HG03097 (cell line): ENCODE results near the gene EDEM2.
"Not testable (repeated sequence)": the region's sequence is repeated elsewhere in the genome, so short reads cannot be mapped to it uniquely, and the experiment has no call there.

Experiments used
- ATAC-seq: cut with Tn5 transposase; IDR thresholded peaks from one replicate; pipeline ENCODE4 v1.9.1; 2021; ENCODE audit not compliant: unreplicated experiment, low FRiP score

EDEM2 gene

DNA sequence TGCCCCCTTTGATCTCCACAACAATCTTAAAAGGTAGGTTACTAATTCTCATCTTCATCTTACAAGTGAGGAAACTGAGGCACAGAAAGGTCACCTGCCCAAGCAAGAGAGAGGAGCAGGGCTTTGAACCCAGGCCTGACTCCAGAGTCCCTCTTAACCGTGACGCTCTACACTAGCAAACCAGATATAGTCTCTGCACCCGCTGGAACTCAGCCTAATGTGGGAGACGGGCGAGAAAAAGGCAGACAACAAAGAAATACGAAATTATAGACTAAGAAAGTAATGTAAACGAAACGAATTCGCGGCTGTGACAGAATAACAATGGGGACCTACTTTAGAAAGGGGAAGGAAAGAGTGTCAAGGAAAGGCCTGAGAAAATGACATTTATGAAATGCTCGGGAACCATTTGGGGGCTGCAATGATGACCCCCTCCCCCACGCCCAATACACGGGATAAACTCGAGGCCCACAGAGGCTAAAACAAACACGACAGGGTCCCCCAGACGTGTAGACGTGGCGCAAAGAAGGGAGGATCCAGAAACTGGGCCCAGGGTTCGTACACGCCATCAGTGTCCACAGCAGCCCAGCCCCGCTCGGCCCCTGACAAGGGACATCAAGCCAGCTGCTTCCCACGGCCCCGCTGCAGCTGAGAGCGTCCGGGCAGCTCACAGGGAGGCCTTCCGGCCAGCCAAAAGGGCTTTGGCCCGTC is 55.2 kb downstream of the EDEM2 start:
- ATAC-seq = peak; percentile 17

- no peak for ATAC-seq
These were observed 58.6 kb downstream of the EDEM2 start for GRCh38 chr20:35088231-35089145.

- no peak for ATAC-seq
These were observed 59.3 kb downstream of the EDEM2 start for GRCh38 chr20:35087791-35088190.

- ATAC-seq = no peak
These were observed 59.8 kb downstream of the EDEM2 start for GRCh38 chr20:35087355-35087754.

- no peak for ATAC-seq
These were observed 61.5 kb downstream of the EDEM2 start for GRCh38 chr20:35085477-35086225.

GRCh38 chr20:35084998-35085397 is 62.1 kb downstream of the EDEM2 start:
- ATAC-seq = no peak

DNA sequence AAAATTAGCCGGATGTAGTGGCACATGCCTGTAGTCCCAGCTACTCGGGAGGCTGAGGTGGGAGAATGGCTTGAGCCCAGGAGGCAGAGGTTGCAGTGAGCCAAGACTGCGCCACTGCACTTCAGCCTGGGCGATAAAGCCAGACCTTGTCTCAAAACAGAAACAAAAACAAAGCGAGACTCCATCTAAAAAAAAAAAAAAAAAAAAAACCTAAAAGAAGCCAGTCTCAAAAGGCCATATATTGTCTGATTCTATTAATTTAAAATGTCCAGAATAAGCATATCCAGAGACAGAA is 66.8 kb downstream of the EDEM2 start:
- ATAC-seq = not testable (repeated sequence)

GRCh38 chr20:35079472-35080347 is 67.4 kb downstream of the EDEM2 start:
- ATAC-seq = no peak

GRCh38 chr20:35077872-35078271 is 69.3 kb downstream of the EDEM2 start:
- ATAC-seq = no peak

DNA sequence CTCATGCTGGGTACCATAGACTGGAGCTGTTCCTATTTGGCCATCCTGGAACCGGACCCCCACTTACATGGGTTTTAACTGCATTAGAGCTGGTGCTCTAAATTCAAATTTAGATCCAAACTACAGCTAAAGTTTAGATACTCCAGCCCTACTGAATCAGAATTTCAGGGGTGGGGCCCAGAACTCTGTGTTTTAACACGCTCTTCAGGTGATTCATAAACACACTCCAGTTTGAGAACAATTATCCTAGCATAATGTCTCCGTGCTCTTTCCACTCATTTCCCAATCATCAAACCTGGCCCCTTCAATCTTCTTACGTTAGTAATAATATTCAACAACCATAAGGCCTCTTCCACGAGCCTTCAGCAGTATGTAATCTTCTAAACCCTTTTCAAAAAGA is 69.8 kb downstream of the EDEM2 start:
- ATAC-seq = no peak

DNA sequence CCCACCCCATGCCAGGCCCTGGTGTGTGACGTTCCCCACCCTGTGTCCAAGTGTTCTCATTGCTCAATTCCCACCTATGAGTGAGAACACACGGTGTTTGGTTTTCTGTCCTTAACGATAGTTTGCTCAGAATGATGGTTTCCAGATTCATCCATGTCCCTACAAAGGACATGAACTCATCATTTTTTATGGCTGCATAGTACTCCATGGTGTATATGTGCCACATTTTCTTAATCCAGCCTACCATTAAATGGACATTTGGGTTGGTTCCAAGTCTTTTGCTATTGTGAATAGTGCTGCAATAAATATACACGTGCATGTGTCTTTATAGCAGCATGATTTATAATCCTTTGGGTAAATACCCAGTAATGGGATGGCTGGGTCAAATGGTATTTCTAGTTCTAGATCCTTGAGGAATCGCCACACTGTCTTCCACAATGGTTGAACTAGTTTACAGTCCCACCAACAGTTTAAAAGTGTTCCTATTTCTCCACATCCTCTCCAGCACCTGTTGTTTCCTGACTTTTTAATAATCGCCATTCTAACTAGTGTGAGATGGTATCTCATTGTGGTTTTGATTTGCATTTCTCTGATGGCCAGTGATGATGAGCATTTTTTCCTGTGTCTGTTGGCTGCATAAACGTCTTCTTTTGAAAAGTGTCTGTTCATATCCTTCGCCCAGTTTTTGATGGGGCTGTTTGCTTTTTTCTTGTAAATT is 75.5 kb downstream of the EDEM2 start:
- not testable (repeated sequence) for ATAC-seq

DNA sequence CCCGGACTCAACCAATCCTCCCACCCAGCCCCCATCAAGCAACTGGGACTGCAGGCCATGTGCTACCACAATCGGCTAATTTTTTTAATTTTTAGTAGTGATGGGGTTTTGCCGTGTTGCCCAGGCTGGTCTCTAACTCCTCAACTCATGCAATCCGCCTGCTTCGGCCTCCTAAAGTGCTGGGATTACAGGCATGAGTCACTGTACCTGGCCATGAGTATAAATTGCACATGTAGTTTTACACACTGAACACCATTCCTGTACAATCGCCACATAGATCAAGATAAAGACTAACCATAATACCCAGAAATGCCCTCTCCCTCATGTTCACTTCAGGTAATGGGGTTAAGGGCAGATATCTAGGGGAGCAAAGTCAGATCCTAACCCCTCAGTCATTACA is 80.9 kb downstream of the EDEM2 start:
- ATAC-seq = no peak
